Progenitor cell of endocrine pancreas (in vitro differentiated cells): ENCODE data around the gene DPEP2. TPM values are rescaled to one million over a fixed set of nuclear protein-coding genes. Genes with fewer than 3 reads are reported as not detected.

Experiments used
- DNase-seq: peaks from one replicate; pipeline ENCODE4 v3.0.0; 2021; ENCODE audit warnings: low spot score; ENCODE audit not compliant: unreplicated experiment
- H3K27ac Mint-ChIP-seq: 2 replicates; pipeline ENCODE4 v1.8.0; 2021; ENCODE audit warnings: mild to moderate bottlenecking, moderate library complexity, mixed read lengths
- H3K27me3 Mint-ChIP-seq: 2 replicates; pipeline ENCODE4 v1.8.0; 2021; ENCODE audit warnings: mixed read lengths
- H3K36me3 Mint-ChIP-seq: 2 replicates; pipeline ENCODE4 v1.8.0; 2022; ENCODE audit warnings: mixed read lengths; ENCODE audit not compliant: insufficient read depth
- H3K4me1 Mint-ChIP-seq: 2 replicates; pipeline ENCODE4 v1.8.0; 2021; ENCODE audit warnings: low read depth, mixed read lengths
- H3K4me3 Mint-ChIP-seq: 2 replicates; pipeline ENCODE4 v1.8.0; 2021; ENCODE audit warnings: low read depth, mild to moderate bottlenecking, moderate library complexity, mixed read lengths
- H3K9me3 Mint-ChIP-seq: 2 replicates; pipeline ENCODE4 v1.8.0; 2021; ENCODE audit warnings: low read depth, mixed read lengths
- CTCF ChIP-seq: fragments of 200-600 bp; sonication (generic); IDR thresholded peaks from one replicate; pipeline ENCODE4 v1.5.0; 2021; ENCODE audit warnings: antibody characterized with exemption, mild to moderate bottlenecking; ENCODE audit not compliant: unreplicated experiment
- total RNA-seq: library from RNA; stranded (reverse); gene quantifications from 2 replicates; pipeline ENCODE4 v1.2.1, GENCODE V29; 2021

Gene DPEP2
- total RNA-seq, 1 donor from 2014 or later: not detected

GRCh38 chr16:67993207-67994039 is 5.9 kb downstream of the DPEP2 start:
- H3K27ac Mint-ChIP-seq: no peak overlapping the region
- TF ChIP-seq CTCF: peak; percentile 99
- H3K9me3 Mint-ChIP-seq: no peaks in the 10 kb centered on the region
- H3K36me3 Mint-ChIP-seq: no peaks in the 10 kb centered on the region
- DNase-seq: peak; percentile 74
- H3K4me1 Mint-ChIP-seq: no peaks in the 10 kb centered on the region
- H3K4me3 Mint-ChIP-seq: no peak overlapping the region
- peaks cover 4% of the 10 kb centered on the region for H3K27me3 Mint-ChIP-seq

- Mint-ChIP-seq H3K4me1 (peaks cover 2% of the 10 kb centered on the region), H3K36me3 (no peaks in the 10 kb centered on the region), H3K9me3 (no peaks in the 10 kb centered on the region), H3K27me3 (peaks cover 4% of the 10 kb centered on the region), H3K27ac (no peak overlapping the region), H3K4me3 (no peak overlapping the region)
- DNase-seq: no peak
- TF ChIP-seq CTCF: no peak
Observed at GRCh38 chr16:67992661-67993206, 6.5 kb downstream of the DPEP2 start.

GRCh38 chr16:67990018-67990386 is 9.3 kb downstream of the DPEP2 start:
- no peak for DNase-seq
- H3K27me3 Mint-ChIP-seq: peaks cover 4% of the 10 kb centered on the region
- no peaks in the 10 kb centered on the region for H3K36me3 Mint-ChIP-seq
- no peak overlapping the region for H3K4me3 Mint-ChIP-seq
- H3K27ac Mint-ChIP-seq: no peak overlapping the region
- no peak for TF ChIP-seq CTCF
- H3K9me3 Mint-ChIP-seq: no peaks in the 10 kb centered on the region
- H3K4me1 Mint-ChIP-seq: peaks cover 9% of the 10 kb centered on the region

GRCh38 chr16:67989322-67990017 is 9.8 kb downstream of the DPEP2 start:
- Mint-ChIP-seq H3K4me3 (no peak overlapping the region), H3K27me3 (peaks cover 4% of the 10 kb centered on the region), H3K27ac (no peak overlapping the region), H3K9me3 (no peaks in the 10 kb centered on the region), H3K36me3 (no peaks in the 10 kb centered on the region), H3K4me1 (peaks cover 14% of the 10 kb centered on the region)
- no peak for DNase-seq
- TF ChIP-seq CTCF: no peak

- TF ChIP-seq CTCF: no peak
- peaks cover 4% of the 10 kb centered on the region for H3K27me3 Mint-ChIP-seq
- no peaks in the 10 kb centered on the region for H3K9me3 Mint-ChIP-seq
- no peak overlapping the region for H3K27ac Mint-ChIP-seq
- no peak for DNase-seq
- peaks cover 14% of the 10 kb centered on the region for H3K4me1 Mint-ChIP-seq
- no peak overlapping the region for H3K4me3 Mint-ChIP-seq
- H3K36me3 Mint-ChIP-seq: no peaks in the 10 kb centered on the region
Observed at GRCh38 chr16:67988675-67989074, 10.6 kb downstream of the DPEP2 start.
